HK-2 (cell line): ENCODE data around the gene ANKRD63.

Experiments
- DNase-seq: peaks from one replicate; pipeline ENCODE4 v3.0.0-alpha.2; 2018; ENCODE audit not compliant: unreplicated experiment

ANKRD63 gene

GRCh38 chr15:40282869-40283614, at the start of gene ANKRD63:
Gene ANKRD63 (minus strand): TSS chr15:40283064. CDS start chr15:40282586, 478 bp downstream.
- no peak for DNase-seq

GRCh38 chr15:40332113-40332781, 49.4 kb upstream of the ANKRD63 start:
- no peak for DNase-seq

- no peak for DNase-seq
Observed at GRCh38 chr15:40331637-40332036, 48.8 kb upstream of the ANKRD63 start.

- DNase-seq, result no peak
Observed at GRCh38 chr15:40331026-40331425, 48.2 kb upstream of the ANKRD63 start.

- DNase-seq, result no peak
Observed at GRCh38 chr15:40330368-40330836, 47.5 kb upstream of the ANKRD63 start.

- DNase-seq, result no peak
Observed at GRCh38 chr15:40329804-40330203, 46.9 kb upstream of the ANKRD63 start.

GRCh38 chr15:40328751-40329150, 45.9 kb upstream of the ANKRD63 start:
- no peak for DNase-seq

GRCh38 chr15:40328176-40328575, 45.3 kb upstream of the ANKRD63 start:
- DNase-seq, result no peak

GRCh38 chr15:40327457-40327856, 44.6 kb upstream of the ANKRD63 start:
- no peak for DNase-seq

GRCh38 chr15:40325700-40326099, 42.8 kb upstream of the ANKRD63 start:
- no peak for DNase-seq

- DNase-seq, result no peak
Observed at GRCh38 chr15:40325188-40325587, 42.3 kb upstream of the ANKRD63 start.

GRCh38 chr15:40323953-40324937, 41.4 kb upstream of the ANKRD63 start:
- DNase-seq, result no peak

- peak; percentile 83 for DNase-seq
Observed at GRCh38 chr15:40323239-40323952, 40.5 kb upstream of the ANKRD63 start, which contains the start of gene INAFM2. Gene INAFM2 (plus strand): TSS chr15:40323692. CDS start chr15:40324056, 364 bp downstream.

- DNase-seq, result no peak
Observed at GRCh38 chr15:40322531-40323238, 39.8 kb upstream of the ANKRD63 start.

GRCh38 chr15:40320931-40321371, 38.1 kb upstream of the ANKRD63 start:
- DNase-seq, result no peak

- DNase-seq, result no peak
Observed at GRCh38 chr15:40320409-40320808, 37.5 kb upstream of the ANKRD63 start.

- no peak for DNase-seq
Observed at GRCh38 chr15:40317580-40317979, 34.7 kb upstream of the ANKRD63 start.

- DNase-seq, result no peak
Observed at GRCh38 chr15:40316931-40317330, 34.1 kb upstream of the ANKRD63 start.

- no peak for DNase-seq
Observed at GRCh38 chr15:40314723-40315276, 31.9 kb upstream of the ANKRD63 start.
